Vagina (tissue), 2 donors: Measurements from ENCODE around the gene ARHGEF11.

Experiments used
- POLR2A ChIP-seq, 2 donors: fragments of 450-650 bp; IDR thresholded peaks; one replicate each; pipeline ENCODE4 v1.6.1; 2017; ENCODE audit warnings: antibody characterized with exemption in 2 of 2, mild to moderate bottlenecking in 2 of 2, moderate library complexity in 2 of 2
- POLR2AphosphoS5 ChIP-seq, 2 donors: sonication (generic); formaldehyde crosslinking; IDR thresholded peaks; one replicate each; pipeline ENCODE4 v1.9.0; 2017; ENCODE audit warnings: antibody characterized with exemption in 2 of 2, mild to moderate bottlenecking in 2 of 2, low read depth in 1 of 2; ENCODE audit not compliant: insufficient read depth in 1 of 2
- TF ChIP-seq, protein P1 (sequence below), 3 experiments: fragments of 450-650 bp in 2 of 3; fragments of 200-600 bp in 1 of 3; sonication (generic) in 1 of 3; IDR thresholded peaks; one replicate each; pipeline ENCODE4 v1.5.1; 2017 to 2019; ENCODE audit warnings: antibody characterized with exemption in 3 of 3, mild to moderate bottlenecking in 2 of 3, moderate library complexity in 2 of 3

DNA sequence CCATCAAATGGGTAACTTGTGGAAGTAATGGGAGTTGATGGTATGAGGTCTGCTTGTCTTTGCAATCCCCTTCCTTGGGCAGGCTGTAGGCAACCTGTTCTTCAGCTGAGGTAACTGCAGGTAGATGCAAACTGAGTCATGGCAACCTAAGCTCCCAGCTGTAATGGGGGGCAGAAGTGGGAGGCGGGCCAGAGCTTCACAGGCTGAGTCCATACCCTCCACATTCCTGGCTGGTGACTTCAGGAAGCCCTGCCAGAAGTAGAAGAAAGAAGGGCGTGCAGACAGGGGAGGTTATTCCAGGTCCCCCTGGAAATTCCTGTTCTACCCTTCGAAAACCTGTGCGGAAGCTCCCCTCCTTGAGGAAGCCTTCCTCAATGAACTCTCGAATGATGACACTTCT is 44.9 kb downstream of the ARHGEF11 start:
- TF ChIP-seq, protein P1, sequence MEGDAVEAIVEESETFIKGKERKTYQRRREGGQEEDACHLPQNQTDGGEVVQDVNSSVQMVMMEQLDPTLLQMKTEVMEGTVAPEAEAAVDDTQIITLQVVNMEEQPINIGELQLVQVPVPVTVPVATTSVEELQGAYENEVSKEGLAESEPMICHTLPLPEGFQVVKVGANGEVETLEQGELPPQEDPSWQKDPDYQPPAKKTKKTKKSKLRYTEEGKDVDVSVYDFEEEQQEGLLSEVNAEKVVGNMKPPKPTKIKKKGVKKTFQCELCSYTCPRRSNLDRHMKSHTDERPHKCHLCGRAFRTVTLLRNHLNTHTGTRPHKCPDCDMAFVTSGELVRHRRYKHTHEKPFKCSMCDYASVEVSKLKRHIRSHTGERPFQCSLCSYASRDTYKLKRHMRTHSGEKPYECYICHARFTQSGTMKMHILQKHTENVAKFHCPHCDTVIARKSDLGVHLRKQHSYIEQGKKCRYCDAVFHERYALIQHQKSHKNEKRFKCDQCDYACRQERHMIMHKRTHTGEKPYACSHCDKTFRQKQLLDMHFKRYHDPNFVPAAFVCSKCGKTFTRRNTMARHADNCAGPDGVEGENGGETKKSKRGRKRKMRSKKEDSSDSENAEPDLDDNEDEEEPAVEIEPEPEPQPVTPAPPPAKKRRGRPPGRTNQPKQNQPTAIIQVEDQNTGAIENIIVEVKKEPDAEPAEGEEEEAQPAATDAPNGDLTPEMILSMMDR (IDR thresholded peaks at IDR 0.05) = no peak
- TF ChIP-seq POLR2A (IDR thresholded peaks at IDR 0.05) (no peak), POLR2AphosphoS5 (IDR thresholded peaks at IDR 0.05; ENCODE audit: insufficient read depth in 1 of 2, low read depth in 1 of 2) (no peak)
